Activated T-helper 1 cell treated with anti-CD3 and anti-CD28 coated beads, Interleukin-12 subunit alpha, Interleukin-12 subunit beta, Interleukin-2, Interleukin-4 antibody, amounts not matched to agents 30 ng/mL and 10 ng/mL and 1 ng/mL, durations not matched to agents 14 hours and 24 hours and 36 hours (primary cell): ENCODE data around the gene CAND2. TPM values are rescaled to one million over a fixed set of nuclear protein-coding genes. Genes with fewer than 3 reads are reported as not detected.
A peak's percentile ranks its signal among the peaks of the same experiment; 100 is the strongest.

Experiments used
- DNase-seq: peaks from one replicate; pipeline ENCODE4 v3.0.0; 2021; ENCODE audit warnings: low spot score
- H3K27ac Mint-ChIP-seq: one replicate; pipeline ENCODE4 v1.8.0; 2021; ENCODE audit warnings: mild to moderate bottlenecking, mixed read lengths
- H3K27me3 Mint-ChIP-seq: one replicate; pipeline ENCODE4 v1.8.0; 2022; ENCODE audit warnings: mild to moderate bottlenecking, moderate library complexity, mixed read lengths; ENCODE audit not compliant: insufficient read depth
- H3K36me3 Mint-ChIP-seq: one replicate; pipeline ENCODE4 v1.8.0; 2021; ENCODE audit warnings: low read depth, mixed read lengths
- H3K4me1 Mint-ChIP-seq: one replicate; pipeline ENCODE4 v1.8.0; 2021; ENCODE audit warnings: low read depth, mixed read lengths
- H3K4me3 Mint-ChIP-seq: one replicate; pipeline ENCODE4 v1.8.0; 2021; ENCODE audit warnings: mild to moderate bottlenecking, moderate library complexity, mixed read lengths
- H3K9me3 Mint-ChIP-seq: one replicate; pipeline ENCODE4 v1.8.0; 2021; ENCODE audit warnings: mixed read lengths
- intact Hi-C: fragments of 100-400 bp; cut with micrococcal nuclease; formaldehyde crosslinking; loops from one replicate; pipeline ENCODE4 v1.15.1; 2024
- total RNA-seq: library from RNA; stranded (reverse); gene quantifications from 2 replicates; pipeline ENCODE4 v1.2.3, GENCODE V29; 2022

CAND2 gene
- 0.29 TPM in 2 replicates for total RNA-seq

- Mint-ChIP-seq H3K36me3 (no peaks in the 10 kb centered on the region), H3K4me1 (no peaks in the 10 kb centered on the region), H3K27me3 (peaks cover 34% of the 10 kb centered on the region), H3K27ac (no peak within 1 kb of the TSS), H3K4me3 (peak within 1 kb of the TSS; percentile 73), H3K9me3 (no peaks in the 10 kb centered on the region)
- no peak for DNase-seq
- intact Hi-C loops: no loop called here
Observed at GRCh38 chr3:12796171-12797123, at the start of gene CAND2. Gene CAND2, plus strand, starts transcription at chr3:12796680. Its CDS starts 41 bp downstream, at chr3:12796721.

DNA sequence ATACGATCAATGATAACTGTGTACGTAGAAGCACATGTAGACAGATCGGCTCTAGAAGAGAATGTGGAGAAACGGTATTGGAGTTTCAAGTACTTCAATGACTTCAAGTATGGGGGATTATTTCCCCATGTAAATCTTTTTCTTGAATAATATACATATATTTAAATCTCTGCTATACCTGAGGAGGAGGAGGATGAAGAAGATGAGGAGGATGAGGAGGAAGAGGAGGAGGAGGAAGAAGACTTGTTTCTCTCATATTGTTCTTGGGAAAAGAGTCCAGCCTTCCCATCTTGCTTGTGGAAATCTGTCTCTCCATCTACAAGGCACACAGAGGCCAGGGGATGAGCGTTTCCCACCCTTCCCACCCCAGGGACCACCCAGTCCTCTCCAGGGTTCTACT is 48.0 kb upstream of the CAND2 start:
- Mint-ChIP-seq H3K36me3 (no peaks in the 10 kb centered on the region), H3K27ac (no peak overlapping the region), H3K9me3 (no peaks in the 10 kb centered on the region), H3K4me3 (no peak overlapping the region), H3K4me1 (peaks cover 7% of the 10 kb centered on the region), H3K27me3 (peaks cover 5% of the 10 kb centered on the region)
- intact Hi-C loops: no loop called here
- DNase-seq: no peak

- no peak for DNase-seq
- intact Hi-C loops: no loop called here
- no peaks in the 10 kb centered on the region for H3K36me3 Mint-ChIP-seq
- peaks cover 6% of the 10 kb centered on the region for H3K27me3 Mint-ChIP-seq
- H3K4me1 Mint-ChIP-seq: peaks cover 7% of the 10 kb centered on the region
- H3K9me3 Mint-ChIP-seq: no peaks in the 10 kb centered on the region
- H3K27ac Mint-ChIP-seq: no peak overlapping the region
- H3K4me3 Mint-ChIP-seq: no peak overlapping the region
Observed at GRCh38 chr3:12750223-12750622, 46.3 kb upstream of the CAND2 start.

GRCh38 chr3:12750658-12751071 is 45.8 kb upstream of the CAND2 start:
- H3K4me3 Mint-ChIP-seq: no peak overlapping the region

GRCh38 chr3:12751571-12751970 is 44.9 kb upstream of the CAND2 start:
- Mint-ChIP-seq H3K27me3 (peaks cover 4% of the 10 kb centered on the region), H3K36me3 (no peaks in the 10 kb centered on the region), H3K4me1 (peaks cover 7% of the 10 kb centered on the region), H3K9me3 (no peaks in the 10 kb centered on the region), H3K4me3 (no peak overlapping the region), H3K27ac (no peak overlapping the region)
- intact Hi-C loops: no loop called here
- DNase-seq: no peak

More at GRCh38 chr3:12750658-12751071, 45.8 kb upstream of the CAND2 start:
- peaks cover 7% of the 10 kb centered on the region for H3K4me1 Mint-ChIP-seq
- DNase-seq: no peak
- no peaks in the 10 kb centered on the region for H3K36me3 Mint-ChIP-seq
- intact Hi-C loops: no loop called here
- H3K9me3 Mint-ChIP-seq: no peaks in the 10 kb centered on the region
- no peak overlapping the region for H3K27ac Mint-ChIP-seq
- H3K27me3 Mint-ChIP-seq: peaks cover 6% of the 10 kb centered on the region

- Mint-ChIP-seq H3K4me3 (no peak overlapping the region), H3K4me1 (peaks cover 7% of the 10 kb centered on the region), H3K27me3 (peaks cover 4% of the 10 kb centered on the region), H3K27ac (no peak overlapping the region), H3K36me3 (no peaks in the 10 kb centered on the region), H3K9me3 (no peaks in the 10 kb centered on the region)
- intact Hi-C loops: no loop called here
- no peak for DNase-seq
Observed at GRCh38 chr3:12752102-12752501, 44.4 kb upstream of the CAND2 start.

DNA sequence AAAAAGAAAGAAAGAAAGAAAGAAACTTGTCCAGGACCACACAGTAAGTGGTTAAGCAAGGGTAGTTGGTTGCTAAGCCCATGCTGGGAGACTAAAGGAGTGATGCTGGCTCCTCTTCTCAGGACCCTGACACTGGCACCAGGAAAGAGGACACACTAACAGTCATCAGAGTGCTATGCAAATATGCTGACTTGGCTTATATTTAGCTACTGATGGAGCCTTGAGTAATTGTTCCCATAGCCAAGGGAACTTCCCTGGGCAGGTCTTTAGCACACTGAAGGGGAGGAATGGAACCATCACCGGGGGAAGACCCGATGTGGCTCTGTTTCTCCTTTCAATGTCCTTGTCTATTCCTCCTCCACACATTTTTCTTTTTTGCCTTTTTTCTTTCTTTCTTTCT is 43.7 kb upstream of the CAND2 start:
- DNase-seq: no peak
- Mint-ChIP-seq H3K27me3 (peaks cover 4% of the 10 kb centered on the region), H3K9me3 (no peaks in the 10 kb centered on the region), H3K4me3 (no peak overlapping the region), H3K27ac (no peak overlapping the region), H3K4me1 (peaks cover 7% of the 10 kb centered on the region), H3K36me3 (no peaks in the 10 kb centered on the region)
- intact Hi-C loops: no loop called here

DNA sequence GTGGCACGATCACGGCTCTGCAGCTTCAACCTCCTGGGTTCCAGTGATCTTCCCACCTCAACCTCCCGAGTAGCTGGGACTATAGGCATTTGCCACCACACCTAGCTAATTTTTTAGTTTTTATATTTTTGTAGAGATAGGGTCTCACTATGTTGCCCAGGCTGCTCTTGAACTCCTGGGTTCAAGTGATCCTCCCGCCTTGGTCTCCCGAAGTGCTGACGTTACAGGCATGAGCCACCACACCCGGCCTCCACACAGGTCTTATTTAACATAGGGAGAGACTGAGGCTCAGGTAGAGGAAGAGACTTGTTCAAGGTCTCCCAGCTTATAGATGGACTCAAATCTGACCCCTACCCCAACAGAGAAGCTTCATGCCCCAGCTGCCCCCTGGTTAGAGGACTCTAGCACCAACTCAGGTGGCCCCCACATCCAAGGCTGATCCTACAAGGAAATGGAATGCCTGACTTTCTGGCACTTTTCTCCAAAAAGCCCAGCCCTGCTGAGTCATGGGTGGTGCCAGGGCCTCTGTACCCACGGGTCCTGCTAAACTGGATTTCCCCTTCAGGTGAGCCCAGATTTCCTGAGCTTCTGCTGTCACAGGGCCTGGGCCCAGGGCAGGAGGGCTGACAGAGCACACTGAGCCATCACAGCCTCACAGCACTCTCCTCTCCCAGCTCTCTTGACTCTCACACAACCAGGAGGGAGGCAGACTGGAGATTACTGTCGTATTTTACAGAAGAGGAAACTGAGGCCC is 43.0 kb upstream of the CAND2 start:
- no peaks in the 10 kb centered on the region for H3K9me3 Mint-ChIP-seq
- no peaks in the 10 kb centered on the region for H3K36me3 Mint-ChIP-seq
- no peak for DNase-seq
- intact Hi-C loops: no loop called here
- H3K4me1 Mint-ChIP-seq: peaks cover 7% of the 10 kb centered on the region
- H3K27me3 Mint-ChIP-seq: peaks cover 4% of the 10 kb centered on the region
- no peak overlapping the region for H3K4me3 Mint-ChIP-seq
- H3K27ac Mint-ChIP-seq: no peak overlapping the region

DNA sequence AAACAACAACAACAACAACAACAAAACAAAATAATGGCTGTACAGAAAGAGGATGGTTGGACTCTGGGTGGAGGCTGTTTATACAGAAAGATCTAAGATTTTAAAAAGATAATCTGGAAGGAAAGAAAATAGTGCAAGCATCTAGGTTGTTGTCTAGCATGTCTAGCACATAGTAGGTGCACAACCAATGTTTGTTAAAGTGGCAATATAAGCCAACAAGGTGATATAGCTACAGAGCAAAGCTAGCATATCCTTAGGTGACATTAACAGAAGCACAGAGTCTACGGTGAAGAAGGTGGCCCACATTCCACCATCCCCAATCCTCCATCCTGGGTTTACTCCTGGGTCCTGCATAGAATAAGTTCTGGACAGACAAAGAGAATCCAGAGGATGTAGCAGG is 42.2 kb upstream of the CAND2 start:
- no peak for DNase-seq
- Mint-ChIP-seq H3K4me3 (no peak overlapping the region), H3K36me3 (no peaks in the 10 kb centered on the region), H3K4me1 (peaks cover 7% of the 10 kb centered on the region), H3K27ac (no peak overlapping the region), H3K27me3 (peaks cover 4% of the 10 kb centered on the region), H3K9me3 (no peaks in the 10 kb centered on the region)
- intact Hi-C loops: no loop called here

GRCh38 chr3:12755754-12756153 is 40.7 kb upstream of the CAND2 start:
- H3K9me3 Mint-ChIP-seq: no peaks in the 10 kb centered on the region
- no peaks in the 10 kb centered on the region for H3K36me3 Mint-ChIP-seq
- DNase-seq: no peak
- peaks cover 2% of the 10 kb centered on the region for H3K4me1 Mint-ChIP-seq
- peaks cover 4% of the 10 kb centered on the region for H3K27me3 Mint-ChIP-seq
- intact Hi-C loops: no loop called here
- H3K27ac Mint-ChIP-seq: no peak overlapping the region
- no peak overlapping the region for H3K4me3 Mint-ChIP-seq

- Mint-ChIP-seq H3K9me3 (no peaks in the 10 kb centered on the region), H3K27me3 (peaks cover 4% of the 10 kb centered on the region), H3K27ac (no peak overlapping the region), H3K4me3 (no peak overlapping the region), H3K36me3 (no peaks in the 10 kb centered on the region), H3K4me1 (no peaks in the 10 kb centered on the region)
- intact Hi-C loops: no loop called here
- no peak for DNase-seq
Observed at GRCh38 chr3:12756175-12756574, 40.3 kb upstream of the CAND2 start.

- no peak for DNase-seq
- Mint-ChIP-seq H3K27ac (peak overlapping the region; percentile 0), H3K4me3 (no peak overlapping the region), H3K27me3 (peaks cover 4% of the 10 kb centered on the region), H3K9me3 (no peaks in the 10 kb centered on the region), H3K4me1 (no peaks in the 10 kb centered on the region), H3K36me3 (no peaks in the 10 kb centered on the region)
- intact Hi-C loops: no loop called here
Observed at GRCh38 chr3:12756635-12757034, 39.8 kb upstream of the CAND2 start.
